ENCODE results near the gene MED27.

MED27 gene

DNA sequence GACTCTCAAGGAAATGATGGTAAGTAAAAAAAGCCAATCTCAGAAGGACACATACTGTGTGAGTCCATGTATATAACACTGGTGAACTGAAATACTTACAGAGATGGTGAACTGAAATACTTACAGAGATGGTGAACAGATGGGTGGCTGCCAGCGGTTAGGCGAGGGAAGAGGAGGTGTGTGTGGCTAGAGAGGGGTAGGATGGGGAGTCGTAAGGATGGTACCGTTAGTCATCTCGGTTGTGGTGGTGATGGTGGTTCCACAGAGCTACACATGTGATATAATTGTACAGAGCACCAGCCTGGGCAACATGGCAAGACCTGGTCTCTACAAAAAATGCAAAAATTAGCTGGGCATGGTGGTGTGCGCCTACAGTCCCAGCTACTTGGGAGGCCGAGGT, 226.2 kb downstream of the MED27 start:
- DNase-seq (ENCODE audit: low spot score) = no peak

DNA sequence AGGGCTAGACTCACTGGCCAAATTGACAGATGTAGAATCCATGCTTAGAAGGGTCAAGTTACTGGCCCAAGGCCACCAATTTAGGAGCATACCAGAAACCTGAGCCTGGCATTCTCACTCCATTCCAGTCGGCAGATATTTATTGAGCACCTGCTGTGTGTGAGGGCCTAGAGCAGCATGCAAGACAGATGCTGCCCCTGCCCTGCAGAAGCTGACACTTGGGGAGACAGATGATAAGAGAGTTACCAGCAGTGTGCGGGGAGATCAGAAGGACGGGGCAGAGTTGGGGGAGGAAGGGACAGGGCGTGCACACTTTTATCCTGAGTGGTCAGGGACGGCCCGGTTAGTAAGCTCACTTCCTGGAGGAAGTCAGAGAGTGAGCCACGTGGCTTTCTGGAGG, 228.3 kb downstream of the MED27 start:
- no peak for DNase-seq (ENCODE audit: low spot score)

DNA sequence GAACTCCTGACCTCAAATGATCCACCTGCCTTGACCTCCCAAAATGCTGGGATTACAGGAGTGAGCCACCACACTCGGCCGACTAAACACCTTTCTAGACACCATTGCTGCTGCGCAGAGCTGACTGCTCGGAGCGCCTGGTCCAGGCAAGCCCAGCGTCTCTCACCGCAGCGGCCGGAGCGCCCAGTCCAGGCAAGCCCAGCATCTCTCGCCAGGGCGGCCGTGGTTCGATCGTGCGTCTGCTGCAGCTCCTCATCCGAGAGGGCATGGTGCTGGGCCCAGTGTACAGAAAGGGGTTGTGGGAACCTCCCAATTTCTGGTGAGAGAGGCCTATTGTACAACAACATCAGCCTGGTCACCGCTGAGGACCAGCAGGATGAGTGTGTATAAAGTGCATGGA, 230.3 kb downstream of the MED27 start:
- DNase-seq (ENCODE audit: low spot score) = no peak

DNA sequence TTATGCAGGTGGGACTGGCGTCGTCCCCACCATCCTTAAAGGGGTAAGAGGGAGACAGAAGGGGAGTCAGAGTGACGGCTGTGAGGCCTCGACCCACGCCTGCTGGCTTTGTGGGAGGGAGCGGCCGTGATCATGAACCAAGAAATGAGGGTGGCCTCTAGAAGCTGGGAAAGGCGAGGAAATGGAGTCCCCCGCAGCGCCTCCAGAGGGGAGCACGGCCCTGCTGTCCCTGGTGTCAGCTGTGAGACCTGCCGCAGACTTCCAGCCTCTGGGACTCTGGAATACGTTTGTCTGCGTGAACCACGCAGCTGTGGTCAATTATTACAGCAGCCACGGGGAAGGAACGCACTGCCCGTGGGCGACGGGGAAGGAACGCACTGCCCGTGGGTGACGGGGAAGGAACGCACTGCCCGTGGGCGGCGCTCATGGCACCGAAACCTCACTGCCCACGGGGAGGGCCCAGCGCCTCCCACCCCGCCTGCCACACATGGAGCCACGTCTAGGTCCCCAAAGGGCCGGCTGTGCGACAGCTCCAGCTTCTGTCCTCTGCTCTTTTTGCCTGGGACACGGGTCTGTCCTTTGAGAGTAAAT, 231.0 kb downstream of the MED27 start:
- no peak for DNase-seq (ENCODE audit: low spot score)

DNA sequence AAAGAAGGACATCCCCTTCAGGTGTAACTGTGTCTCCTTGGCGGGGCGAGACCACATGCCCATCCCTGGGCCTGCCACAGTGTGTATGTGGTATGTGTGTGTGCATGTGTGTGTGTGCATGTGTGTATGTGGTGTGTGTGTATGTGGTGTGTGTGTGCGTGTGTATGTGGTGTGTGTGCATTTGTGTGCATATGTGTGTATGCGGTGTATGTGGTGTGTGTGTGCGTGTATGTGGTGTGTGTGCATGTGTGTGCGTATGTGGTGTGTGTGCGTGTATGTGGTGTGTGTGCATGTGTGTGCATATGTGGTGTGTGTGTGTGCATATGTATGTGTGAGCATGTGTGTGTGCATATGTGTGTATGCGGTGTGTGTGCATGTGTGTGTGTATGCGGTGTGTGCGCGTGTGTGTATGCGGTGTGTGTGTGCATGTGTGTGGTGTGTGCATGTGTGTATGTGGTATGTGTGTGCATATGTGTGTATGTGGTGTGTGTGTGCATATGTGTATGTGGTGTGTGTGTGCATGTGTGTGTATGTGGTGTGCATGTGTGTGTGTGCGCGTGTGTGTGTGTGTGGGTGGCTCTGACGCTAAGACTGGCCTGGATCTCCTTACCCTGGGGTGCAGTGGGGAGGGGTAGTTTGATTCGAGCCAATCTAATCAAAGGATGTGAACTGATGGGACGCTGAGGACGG, 231.9 kb downstream of the MED27 start:
- DNase-seq (ENCODE audit: low spot score) = no peak

DNA sequence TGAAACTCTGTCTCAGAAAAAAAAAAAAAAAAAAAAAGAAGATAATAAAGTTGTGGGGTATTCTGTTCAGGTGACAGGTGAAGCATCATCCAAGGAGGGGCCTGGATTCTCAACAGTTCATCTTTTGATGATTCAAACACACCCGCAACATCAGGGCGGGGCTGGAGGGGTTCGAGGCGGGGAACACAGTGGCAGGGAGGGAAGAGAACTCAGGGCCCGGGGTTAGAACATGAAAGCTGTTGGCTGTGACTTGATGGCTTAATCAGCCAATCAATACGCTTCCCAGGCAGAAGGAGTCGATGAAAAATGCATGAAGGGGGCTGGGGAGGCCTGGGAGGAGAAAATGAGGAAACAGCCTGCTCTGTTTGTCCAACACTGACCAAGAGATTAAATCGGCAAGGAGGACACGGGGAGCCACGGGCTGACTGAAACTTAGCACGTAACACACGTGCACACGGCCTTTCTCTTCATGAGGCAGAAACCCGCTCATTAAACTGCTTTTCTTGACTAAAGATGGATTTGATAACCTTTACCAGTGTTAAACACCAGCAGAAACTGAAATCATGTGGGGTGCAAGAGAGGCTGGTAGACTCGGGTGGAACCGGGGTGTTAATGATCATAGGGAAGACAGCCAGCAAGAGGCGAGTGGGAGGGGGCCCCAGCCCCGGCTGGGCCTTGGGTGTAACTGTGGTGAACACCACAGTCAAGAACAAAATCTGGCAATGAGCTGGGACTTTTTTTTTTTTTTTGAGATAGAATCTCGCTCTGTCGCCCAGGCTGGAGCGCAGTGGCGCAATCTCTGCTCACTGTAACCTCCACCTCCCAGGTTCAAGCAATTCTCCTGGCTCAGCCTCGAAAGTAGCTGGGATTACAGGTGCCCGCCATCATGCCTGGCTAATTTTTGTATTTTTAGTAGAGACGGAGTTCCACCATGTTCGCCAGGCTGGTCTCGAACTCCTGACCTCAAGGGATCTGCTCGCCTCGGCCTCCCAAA, 234.1 kb downstream of the MED27 start:
- DNase-seq (ENCODE audit: low spot score) = no peak

DNA sequence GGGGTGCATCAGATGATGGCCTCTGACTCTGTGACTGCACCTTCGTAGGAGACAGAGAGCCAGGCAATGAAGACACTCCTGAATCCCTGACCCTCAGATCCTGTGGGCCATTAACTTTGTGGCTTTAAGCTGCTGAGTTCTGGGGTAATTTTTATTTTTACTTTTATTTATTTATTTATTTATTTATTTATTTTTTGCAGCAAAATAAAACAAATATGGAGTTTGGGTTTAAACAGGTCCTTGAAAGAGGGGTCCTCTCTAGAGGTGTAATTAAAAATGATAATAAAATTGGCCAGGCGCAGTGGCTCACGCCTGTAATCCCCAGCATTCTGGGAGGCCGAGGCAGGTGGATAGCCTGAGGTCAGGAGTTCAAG, 234.9 kb downstream of the MED27 start:
- no peak for DNase-seq (ENCODE audit: low spot score)

DNA sequence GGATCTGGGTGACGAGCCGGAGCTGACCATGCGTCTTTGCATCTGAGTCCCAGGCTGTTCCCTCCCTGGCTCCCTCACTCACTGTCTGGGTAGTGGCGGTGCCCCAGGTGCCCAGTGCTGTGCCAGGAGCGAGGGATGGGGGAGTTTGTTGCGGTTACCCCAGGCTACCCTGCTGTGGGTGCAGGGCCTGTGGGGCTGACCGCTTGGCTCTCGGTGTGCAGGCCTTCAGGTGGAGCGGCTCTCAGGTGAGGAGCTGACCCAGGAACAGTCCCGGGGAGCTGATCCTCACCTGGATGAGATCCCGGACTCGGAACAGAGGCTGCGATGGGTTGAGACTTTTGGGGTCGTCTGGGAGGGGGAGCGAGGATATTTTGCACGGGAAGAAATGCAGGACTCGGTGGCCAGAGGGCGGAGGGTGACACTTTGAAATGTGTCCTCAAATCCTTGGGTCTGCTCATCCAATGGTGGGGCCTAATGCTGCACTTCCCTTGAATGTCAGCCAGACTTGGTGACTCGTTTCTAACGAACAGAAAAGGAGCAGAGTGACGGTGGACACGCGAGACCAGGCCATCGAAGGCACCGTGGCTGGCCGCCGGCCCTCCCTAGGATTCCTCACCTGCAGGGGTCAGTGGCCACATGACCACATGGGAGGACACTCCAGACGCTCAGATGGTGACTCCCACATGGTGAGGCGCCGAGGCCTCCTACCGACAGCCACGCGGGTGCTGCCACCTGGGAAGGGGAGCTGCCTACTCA, 235.5 kb downstream of the MED27 start:
- no peak for DNase-seq (ENCODE audit: low spot score)

DNA sequence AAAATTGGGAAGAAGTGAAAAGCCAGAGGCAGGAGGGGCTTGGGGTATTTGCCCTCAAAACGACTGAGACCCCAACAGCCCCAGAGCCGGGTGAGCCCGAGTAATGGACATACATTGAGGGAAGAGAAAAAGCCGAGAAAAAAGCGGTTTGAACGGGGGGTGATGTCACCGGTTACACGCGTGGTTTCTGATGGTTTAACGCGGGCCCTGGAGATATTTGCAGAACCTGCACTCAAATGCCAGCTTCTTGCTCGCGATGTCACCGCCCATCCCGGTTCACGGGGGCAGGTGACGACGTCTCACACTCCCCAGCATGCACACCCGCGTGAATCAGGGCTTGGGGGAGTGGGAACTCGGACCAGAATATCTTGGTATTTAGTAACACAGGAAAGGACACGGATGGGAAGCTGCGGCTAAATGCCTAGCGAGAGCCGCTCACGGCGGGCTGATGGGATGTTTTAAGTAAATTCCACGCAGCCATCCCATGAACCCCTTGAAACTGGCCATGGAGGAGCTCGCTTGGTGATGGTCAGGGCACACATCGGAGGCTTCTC, 237.8 kb downstream of the MED27 start:
- DNase-seq (ENCODE audit: low spot score) = no peak

DNA sequence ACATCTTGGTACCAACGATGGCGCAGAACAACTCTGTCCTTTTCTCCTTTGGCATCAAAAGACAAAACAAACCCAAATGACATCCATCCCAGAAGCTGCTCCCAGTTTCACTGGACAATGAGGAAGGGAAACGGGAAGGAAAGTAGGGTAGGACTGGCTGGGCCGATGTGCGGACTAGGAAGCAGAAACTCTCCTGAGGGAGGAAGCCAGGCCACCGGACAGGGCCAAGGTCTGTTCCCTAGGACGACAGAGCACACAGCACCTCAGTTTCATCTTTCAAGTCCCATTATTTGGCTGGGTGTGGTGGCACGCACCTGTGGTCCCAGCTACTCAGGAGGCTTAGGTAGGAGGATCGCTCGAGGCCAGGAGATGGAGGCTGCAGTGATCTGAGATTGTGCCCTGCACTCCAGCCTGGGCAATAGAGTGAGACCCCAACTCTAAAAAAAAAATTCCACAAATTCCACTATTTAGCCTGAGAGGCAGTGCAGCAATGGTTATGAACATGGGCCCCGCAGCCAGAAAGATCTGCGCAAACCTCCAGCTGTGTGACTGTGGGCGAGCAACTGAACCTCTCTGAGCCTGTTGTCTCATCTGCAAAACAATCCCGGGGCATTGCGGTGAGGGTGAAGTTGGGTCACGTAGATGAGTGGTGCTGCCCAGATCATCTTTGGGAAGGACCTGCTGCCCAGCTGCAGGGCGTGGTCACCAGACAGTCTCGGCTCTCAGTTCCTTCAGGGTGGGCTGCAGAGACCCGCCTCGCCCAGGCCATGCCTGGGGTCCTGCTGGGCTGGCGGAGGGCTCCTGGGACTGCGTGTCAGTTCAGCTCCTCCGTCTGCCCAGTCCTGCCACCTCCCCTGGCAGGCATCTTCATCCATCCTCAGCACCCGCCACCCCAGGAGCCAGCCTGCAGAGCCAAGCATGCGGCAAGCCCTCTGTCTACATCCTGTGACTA, 238.6 kb downstream of the MED27 start:
- DNase-seq (ENCODE audit: low spot score) = no peak

DNA sequence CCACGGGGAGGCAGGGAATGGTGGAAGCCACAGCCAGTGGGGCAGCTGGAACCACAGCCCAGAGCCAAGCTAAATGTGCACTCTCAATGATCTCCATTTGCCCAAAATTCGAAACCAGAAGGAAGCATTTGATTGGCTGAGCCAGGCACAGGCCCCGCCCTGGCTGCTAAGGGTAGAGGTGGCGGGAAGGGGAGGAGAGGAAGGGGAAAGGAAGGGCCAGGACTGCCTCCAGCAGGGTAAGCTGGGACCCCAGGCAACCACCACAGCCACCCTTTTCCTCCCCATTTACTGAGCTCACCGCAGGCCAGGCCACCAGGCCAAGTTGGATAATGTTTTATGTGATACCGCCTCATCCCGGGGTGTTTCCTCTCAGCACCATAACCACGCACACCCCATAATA, 239.4 kb downstream of the MED27 start:
- DNase-seq (ENCODE audit: low spot score) = no peak

DNA sequence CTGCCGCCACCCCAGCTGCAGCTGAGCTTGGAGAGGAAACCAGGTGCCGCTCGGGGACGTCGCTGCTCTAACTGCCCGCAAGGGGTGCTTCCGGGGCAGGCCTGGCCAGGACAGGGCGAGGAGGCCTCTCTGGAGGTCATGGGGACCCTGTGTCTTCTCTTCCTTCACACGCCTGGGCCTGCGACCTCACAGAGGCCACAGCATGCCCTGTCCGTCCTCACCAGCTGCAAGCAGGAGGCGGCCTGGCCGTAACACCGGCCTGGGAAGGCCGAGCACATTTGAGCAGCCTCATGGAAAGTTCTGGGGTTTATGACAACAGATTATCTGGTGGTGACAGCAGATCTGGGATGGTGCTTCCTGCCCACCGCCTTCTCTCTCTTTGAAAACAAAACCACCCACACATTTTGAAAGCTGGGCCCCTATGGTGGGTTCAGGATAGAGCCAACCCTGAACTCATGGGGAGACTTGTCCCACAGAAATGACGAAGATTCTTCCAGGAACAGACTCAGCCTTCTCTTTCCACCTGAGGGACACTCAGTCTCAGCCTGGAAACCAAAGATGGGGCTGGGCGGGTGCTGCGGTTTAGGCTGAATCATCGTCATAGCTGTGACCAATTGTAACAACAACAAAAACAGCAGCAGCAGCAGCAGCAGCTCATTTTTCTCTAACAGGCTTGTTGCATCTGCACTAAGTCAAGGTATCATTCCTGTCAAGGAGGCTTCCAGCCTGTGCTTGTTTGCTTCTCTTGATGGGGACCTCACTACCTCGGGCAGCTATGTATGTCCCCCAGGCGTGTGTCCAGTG, 240.2 kb downstream of the MED27 start:
- peak; percentile 43 for DNase-seq (ENCODE audit: low spot score)

DNA sequence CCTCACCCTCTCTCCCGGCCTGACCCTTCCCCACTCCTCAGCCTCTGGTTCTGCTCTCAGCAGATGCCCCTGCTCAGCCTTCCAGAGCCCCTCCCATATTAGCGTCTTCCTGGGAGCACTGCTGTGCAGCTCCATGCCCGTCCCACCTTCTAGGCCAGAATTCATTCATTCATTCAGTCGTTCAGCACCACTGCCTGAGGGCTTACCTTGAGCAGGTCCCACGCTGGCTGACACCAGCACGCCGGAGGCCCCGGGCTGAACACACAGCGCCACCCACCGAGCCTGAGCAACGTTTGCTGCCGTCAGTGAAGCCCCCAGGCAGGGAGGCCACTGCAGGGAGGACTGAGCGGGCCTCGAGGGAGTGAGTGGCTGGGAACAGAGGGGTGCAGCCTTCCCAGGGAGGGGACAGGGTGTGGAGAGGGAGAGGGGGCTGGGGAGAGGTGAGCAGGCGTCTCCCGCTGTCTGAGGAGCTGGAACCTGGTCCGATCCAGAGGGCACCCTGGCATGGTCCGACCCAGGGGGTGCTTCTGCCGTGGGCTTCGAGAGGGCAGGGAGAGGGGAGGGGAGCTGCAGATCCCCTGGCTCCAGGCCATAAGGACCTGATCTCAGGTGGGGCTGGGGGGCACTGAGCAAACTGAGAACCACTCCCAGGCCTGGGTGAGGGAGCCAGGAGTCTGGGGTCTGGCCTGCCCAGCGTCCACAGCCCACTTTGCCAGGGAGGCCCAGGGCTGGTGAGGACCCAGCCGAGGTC, 241.0 kb downstream of the MED27 start:
- no peak for DNase-seq (ENCODE audit: low spot score)

DNA sequence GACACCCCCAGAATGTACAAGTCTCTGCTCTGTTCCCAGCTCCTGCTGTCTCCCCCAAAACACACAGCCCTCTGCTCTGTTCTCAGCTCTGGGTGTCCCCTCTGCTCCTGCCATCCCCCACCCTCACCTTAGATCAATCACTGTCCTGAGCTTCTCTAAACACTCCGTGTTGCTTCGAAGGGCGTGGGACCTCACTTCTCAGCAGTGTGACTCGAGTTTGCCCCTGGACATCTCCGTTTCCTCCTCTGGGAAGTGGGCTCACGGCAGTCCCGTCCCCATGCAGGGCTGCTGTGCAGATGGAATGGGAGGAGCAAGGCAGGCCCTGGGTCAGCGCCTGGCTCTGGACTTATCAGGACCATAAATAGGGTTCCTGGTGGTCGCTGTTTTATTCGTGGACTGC, 241.8 kb downstream of the MED27 start:
- no peak for DNase-seq (ENCODE audit: low spot score)

DNA sequence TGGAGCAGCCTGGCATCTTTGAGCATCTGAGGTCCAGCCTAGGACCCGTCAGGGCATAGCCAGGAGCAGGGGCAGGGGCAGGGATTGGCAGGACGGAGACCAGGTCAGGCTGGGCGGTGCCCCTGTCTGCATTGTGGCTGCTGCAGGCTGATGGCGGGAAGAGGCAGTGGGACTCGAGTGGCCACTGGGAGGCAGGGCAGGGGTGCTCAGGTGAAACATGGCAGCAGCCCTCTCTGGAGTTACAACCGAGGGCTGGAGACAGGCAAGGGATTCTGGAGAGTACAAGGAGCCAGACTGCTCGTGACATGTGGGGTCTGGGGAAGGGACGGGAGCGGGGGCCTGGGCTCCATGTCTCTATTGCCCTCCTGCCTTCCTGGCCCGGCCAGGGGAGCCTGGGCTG, 242.4 kb downstream of the MED27 start:
- DNase-seq (ENCODE audit: low spot score) = no peak

DNA sequence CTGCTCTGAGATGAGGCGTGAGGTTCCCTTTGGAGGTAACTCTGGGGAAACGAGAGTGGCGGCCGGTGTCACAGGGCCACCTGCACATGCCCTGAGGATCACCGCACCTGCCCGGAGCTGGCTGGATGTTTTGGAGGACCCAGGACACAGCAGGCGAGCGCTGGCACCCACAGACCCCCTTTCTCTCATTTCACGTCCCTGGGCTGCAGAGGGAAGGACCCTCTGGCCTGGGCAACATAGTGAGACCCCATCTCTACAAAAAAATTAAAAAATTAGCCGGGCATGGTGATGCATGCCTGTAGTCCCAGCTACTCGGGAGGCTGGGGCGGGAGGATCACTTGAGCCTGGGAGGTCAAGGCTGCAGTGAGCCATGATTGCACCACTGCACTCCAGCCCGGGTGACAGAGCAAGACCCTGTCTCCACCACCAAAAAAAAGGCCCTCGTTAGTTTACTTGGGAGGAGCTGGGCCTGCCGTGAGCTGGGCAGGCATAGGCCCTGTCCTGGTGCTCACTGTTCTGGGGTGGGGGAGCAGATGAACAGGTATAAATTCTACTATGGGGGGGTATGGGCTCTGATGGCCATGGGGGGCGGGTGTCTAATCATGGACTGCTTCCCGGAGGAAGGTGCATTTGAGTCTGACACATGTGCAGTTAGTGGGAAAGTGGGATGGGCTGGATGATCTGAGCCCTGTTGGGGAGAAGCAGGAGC, 242.9 kb downstream of the MED27 start:
- no peak for DNase-seq (ENCODE audit: low spot score)

DNA sequence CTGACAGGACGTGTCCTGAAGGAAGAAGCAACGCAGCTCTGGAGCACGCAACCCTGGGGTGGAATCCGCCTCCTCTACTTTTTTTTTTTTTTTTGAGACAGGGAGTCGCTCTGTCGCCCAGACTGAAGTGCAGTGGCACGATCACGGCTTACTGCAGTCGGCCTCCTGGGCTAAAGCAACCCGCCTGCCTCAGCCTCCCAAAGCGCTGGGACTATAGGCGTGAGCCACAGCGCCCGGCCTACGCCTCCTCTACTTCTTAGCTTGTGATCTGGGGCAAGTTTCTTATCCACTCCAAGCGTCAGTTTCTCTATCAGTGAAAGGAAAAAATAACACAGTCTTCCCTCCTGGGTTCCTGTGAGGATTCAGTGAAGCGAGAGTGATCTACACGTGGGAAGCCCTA, 243.6 kb downstream of the MED27 start:
- DNase-seq (ENCODE audit: low spot score) = no peak

DNA sequence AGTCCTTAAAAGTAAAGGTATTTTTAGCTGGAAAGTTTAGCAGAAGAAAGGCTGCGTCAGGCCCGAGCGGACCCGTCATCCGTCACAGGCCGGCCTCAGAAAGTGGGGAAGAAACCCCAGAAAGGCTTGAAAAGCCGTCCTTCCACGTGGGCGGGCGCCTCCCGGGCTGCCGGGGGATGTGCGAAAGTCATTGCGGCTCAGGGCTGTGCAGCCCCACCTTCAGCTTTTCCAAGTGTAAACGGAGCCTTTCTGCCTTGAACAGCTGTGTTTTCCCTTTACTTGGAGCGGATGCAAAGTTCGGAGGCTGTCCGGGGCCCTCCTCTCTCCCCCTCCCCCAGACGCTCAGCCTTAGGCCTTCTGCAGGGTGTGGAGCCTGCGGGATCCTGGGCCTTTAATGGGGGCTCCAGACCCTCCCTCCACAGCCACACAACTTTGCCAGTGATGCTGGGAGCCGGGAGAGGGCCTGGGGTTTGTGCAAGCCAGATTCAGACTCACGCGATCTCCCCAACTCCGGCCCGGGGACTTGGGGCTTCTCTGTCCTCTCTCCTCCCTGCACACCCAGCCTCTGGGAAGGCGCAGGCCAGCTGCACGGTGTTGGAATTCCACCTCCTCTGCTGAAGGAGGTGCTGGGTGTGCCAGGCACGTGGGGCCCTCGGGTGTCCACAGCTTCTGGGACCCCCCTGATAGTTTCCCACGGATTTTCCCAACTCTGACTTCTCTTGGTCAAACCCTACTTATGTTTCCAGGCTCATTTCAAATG, 244.3 kb downstream of the MED27 start:
- no peak for DNase-seq (ENCODE audit: low spot score)
